HL-60 (cell line): Measurements from ENCODE around the gene RTN4RL2.

ENCODE experiments used
- DNase-seq, 2 experiments: peaks; one replicate each; pipeline ENCODE4 v3.0.0-alpha.2; 2010 to 2020; ENCODE audit warnings: low read depth in 1 of 2, low spot score in 1 of 2
- H3K27ac ChIP-seq: fragments of 250-450 bp; sonication (Bioruptor Pico); replicated peaks from 2 replicates; pipeline ENCODE4 v1.5.1; 2020; ENCODE audit warnings: mild to moderate bottlenecking, moderate library complexity
- H3K27me3 ChIP-seq: fragments of 250-450 bp; sonication (Bioruptor Pico); 2 replicates; pipeline ENCODE4 v1.5.1; 2021; ENCODE audit warnings: mild to moderate bottlenecking, moderate library complexity; ENCODE audit not compliant: insufficient read depth, poor library complexity, severe bottlenecking
- H3K4me3 ChIP-seq: replicated peaks from 2 replicates; pipeline ENCODE4 v1.5.1; 2011; ENCODE audit warnings: mild to moderate bottlenecking, control low read depth, low read length; ENCODE audit not compliant: insufficient read depth
- CTCF ChIP-seq: IDR thresholded peaks from one replicate; pipeline ENCODE4 v1.5.1; 2011; ENCODE audit warnings: low read length, control low read depth, inconsistent platforms; ENCODE audit not compliant: insufficient read depth
- GABPA ChIP-seq: IDR thresholded peaks from 2 replicates; pipeline ENCODE4 v1.6.1; 2012; ENCODE audit warnings: low read depth
- POLR2AphosphoS5 ChIP-seq: IDR thresholded peaks from 2 replicates; pipeline ENCODE4 v1.6.1; 2012; ENCODE audit warnings: low read depth
- REST ChIP-seq: IDR thresholded peaks from 2 replicates; pipeline ENCODE4 v1.6.1; 2012; ENCODE audit warnings: low read depth; ENCODE audit not compliant: insufficient replicate concordance
- SPI1 ChIP-seq: IDR thresholded peaks from 2 replicates; pipeline ENCODE4 v1.6.1; 2012; ENCODE audit warnings: low read depth, mild to moderate bottlenecking, borderline replicate concordance

RTN4RL2 gene

DNA sequence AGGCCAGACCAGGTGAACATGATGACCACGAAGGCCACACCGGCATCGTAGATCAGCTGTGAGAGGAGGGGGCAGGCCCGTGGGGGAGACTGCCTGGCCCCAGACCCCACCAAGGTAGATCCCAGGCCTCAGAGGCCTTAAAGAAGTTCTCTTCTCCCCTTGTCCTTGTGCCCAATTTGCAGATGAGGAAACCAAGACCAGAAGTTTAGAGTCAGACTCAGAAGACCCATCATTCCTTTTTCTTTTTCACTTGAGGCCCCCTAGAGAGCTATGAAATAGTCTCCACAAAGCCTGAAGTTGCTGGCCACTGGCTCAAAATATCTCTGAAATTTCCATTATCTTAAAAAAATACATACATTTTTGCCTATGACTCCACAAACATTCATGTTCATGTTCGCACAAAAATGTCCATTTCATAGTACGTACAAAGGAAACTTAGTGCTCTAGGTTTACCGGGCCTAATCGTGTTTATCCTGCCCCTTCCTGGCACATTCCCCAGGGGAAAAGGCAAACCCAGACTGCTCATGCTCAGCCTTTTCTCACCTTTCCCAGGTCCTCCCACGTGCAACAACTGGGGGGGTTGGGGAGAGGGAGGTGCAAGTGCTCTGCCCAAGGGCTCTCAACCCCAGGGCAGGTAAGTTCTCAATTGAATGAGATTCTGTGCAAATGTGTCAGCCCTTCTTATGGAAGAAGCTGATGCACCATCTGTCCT lies 35.9 kb downstream of the RTN4RL2 start:
- TF ChIP-seq POLR2AphosphoS5, result 0 out of 2 replicates have a peak, but pooled peaks have one; percentile 9
- TF ChIP-seq SPI1, result no peak
- H3K27me3 ChIP-seq, result no peaks in the 10 kb centered on the region
- no peak for DNase-seq
- no peak overlapping the region for H3K27ac ChIP-seq
- no peak overlapping the region for H3K4me3 ChIP-seq

DNA sequence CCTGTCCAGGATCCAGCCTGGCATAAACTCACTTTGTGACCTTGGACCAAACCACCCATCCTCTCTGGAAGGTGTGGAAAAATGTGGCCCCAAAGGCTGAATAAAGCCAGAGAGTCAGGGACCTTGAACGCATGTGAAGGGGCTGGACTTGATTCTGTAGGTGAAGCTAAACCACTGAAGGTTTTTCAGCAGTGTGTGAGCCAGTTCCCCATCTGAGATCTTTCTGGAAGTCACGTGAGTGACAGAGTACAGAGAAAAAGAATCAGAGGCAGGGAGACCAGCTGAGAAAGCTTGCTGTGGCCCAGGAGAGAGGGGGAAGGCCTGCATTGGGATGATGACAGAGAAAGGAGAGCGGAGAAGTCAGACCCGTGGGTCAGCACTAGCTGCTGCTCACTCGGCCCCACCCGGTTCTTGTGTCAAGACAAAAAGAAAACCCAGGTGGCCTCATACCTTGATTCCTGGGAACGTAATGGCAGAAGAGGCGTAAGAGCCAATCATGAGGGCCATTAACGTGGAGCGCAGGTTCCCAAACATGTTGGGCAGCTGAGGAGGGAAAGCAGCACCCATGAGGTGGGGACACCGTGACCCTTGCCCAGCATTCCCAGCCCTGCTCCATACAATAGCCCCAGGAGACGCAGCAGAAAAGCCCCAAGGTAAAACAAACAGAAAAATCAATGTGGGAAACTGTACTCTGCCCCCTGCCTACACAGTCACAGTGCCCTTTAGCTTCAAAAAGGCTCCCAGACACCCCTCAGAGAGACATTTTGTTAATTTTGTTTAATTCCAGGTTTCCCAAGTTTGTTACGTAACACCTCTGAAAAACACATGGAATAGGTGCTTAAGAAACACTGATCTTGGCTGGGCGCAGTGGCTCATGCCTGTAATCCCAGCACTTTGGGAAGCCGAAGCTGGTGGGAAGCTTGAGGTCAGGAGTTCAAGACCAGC lies 37.2 kb downstream of the RTN4RL2 start:
- TF ChIP-seq GABPA (no peak), CTCF (no peak), SPI1 (peak; percentile 44; the same call in 1 of the 2 replicates), REST (no peak), POLR2AphosphoS5 (no peak)
- H3K27me3 ChIP-seq, result no peaks in the 10 kb centered on the region
- DNase-seq, result peak in 1 of 2 experiments; percentile 28
- H3K27ac ChIP-seq, result no peak overlapping the region
- no peak overlapping the region for H3K4me3 ChIP-seq

DNA sequence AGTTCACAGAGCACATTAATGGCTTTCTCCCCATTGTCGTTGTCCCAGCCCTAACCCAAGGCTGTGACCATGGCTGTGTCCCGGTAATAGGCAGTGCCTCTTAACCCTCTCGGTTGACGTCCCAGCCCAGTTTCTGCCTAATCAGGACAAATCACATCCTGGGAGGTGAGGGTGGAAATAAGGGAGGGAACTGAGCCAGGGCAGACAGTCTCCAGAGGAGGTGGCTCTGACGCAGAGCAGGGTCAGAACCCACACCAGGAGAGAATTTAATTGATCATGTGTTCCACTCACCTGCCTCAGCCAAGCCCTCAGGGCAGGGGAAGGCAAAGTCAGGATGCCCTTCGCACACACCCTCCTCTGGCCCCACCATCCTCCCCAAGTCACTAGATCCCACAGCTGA lies 38.2 kb downstream of the RTN4RL2 start:
- DNase-seq, result no peak
- H3K27me3 ChIP-seq, result no peaks in the 10 kb centered on the region
- H3K27ac ChIP-seq, result no peak overlapping the region
- TF ChIP-seq POLR2AphosphoS5, result no peak
- no peak for TF ChIP-seq GABPA
- no peak for TF ChIP-seq SPI1
- TF ChIP-seq CTCF, result no peak
- TF ChIP-seq REST, result no peak
- H3K4me3 ChIP-seq, result no peak overlapping the region

- TF ChIP-seq POLR2AphosphoS5 (no peak), GABPA (no peak), REST (no peak), CTCF (no peak), SPI1 (no peak)
- DNase-seq, result no peak
Observed at GRCh38 chr11:57499413-57499982, 39.2 kb downstream of the RTN4RL2 start.

More at GRCh38 chr11:57499413-57499982, 39.2 kb downstream of the RTN4RL2 start:
- H3K27ac ChIP-seq, result no peak overlapping the region
- H3K27me3 ChIP-seq, result no peaks in the 10 kb centered on the region
- no peak overlapping the region for H3K4me3 ChIP-seq
